A673 (cell line): Measurements from ENCODE around the gene PDIA4.

Experiments
- EZH2 ChIP-seq: fragments of 200-600 bp; sonication (generic); IDR thresholded peaks from 2 replicates; pipeline ENCODE4 v1.6.1; 2017; ENCODE audit warnings: borderline replicate concordance, low read depth, mild to moderate bottlenecking, mixed read lengths, antibody characterized with exemption, low read length; ENCODE audit not compliant: poor library complexity, severe bottlenecking
- TF ChIP-seq, protein P1 (sequence below): fragments of 300-800, 200-600 bp; sonication (generic); conservative IDR thresholded peaks from 2 replicates; pipeline ENCODE4 v1.5.1; 2017; ENCODE audit warnings: low read depth, mild to moderate bottlenecking, antibody characterized with exemption, low read length, moderate library complexity, mixed read lengths

DNA sequence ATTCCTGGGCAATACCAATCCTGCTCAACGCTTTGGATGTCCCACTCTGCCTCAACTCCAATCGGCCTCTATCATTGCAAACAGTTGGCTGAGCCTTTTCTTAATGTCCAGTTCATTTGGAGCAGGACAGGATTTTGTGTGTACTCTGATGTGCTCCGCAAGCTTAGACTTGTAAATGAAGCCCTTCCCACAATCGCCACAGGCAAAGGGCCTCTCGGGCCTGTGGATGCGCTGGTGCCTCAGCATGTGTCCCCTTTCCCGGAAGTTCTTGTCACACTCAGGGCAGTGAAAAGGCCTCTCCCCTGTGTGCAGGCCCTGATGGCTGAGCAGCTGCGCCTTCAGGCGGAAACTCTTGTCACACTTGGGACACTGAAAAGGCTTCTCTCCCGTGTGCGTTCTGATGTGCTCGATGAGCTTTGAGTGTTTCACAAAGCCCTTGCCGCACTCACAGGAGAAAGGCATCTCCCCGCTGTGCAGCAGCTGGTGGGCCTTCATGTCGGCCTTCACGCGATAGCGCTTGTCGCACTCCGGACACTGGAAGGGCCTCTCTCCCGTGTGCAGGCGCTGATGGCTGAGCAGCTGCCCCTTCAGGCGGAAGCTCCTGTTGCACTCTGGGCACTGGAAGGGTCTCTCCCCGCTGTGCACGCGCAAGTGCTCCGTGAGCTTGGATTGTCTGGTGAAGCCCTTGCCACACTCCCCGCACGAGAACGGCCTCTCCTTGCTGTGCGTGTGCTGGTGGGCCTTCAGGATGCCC lies 42.2 kb upstream of the PDIA4 start:
- TF ChIP-seq, protein P1, sequence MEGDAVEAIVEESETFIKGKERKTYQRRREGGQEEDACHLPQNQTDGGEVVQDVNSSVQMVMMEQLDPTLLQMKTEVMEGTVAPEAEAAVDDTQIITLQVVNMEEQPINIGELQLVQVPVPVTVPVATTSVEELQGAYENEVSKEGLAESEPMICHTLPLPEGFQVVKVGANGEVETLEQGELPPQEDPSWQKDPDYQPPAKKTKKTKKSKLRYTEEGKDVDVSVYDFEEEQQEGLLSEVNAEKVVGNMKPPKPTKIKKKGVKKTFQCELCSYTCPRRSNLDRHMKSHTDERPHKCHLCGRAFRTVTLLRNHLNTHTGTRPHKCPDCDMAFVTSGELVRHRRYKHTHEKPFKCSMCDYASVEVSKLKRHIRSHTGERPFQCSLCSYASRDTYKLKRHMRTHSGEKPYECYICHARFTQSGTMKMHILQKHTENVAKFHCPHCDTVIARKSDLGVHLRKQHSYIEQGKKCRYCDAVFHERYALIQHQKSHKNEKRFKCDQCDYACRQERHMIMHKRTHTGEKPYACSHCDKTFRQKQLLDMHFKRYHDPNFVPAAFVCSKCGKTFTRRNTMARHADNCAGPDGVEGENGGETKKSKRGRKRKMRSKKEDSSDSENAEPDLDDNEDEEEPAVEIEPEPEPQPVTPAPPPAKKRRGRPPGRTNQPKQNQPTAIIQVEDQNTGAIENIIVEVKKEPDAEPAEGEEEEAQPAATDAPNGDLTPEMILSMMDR: no peak
- no peak for TF ChIP-seq EZH2
